Measurements from ENCODE around the gene IRF8.

Gene IRF8

DNA sequence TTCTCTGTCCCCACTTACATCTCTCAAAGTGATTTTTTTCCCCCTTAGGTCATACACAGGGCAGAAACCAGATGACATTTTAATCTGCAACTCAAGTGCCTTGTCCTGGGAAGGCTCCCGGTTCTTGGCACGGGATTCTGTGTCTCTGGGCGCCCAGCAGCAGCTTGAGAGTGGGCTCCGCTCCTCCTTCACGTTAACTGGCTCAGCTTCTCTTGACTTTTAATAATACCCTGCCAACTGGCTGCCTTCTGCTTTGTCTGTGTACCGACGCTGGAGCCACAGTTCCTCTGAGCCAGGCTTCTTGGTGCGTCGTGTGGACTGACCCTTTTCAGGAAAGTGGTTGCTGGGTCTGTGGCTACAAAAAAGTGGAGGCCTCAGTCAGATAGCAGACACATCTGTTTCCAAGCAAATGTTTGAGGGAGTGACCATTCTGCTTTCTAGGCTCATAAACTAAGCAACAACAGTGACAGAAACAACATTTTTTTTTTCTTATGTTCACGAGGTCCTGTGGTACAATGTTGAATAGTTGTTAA is 64.9 kb downstream of the IRF8 start:
- DNase-seq = no peak

GRCh38 chr16:85965125-85965524 is 66.2 kb downstream of the IRF8 start:
- DNase-seq = no peak

- DNase-seq = no peak
Measured at GRCh38 chr16:85967111-85967510, 68.1 kb downstream of the IRF8 start.

- no peak for DNase-seq
Measured at GRCh38 chr16:85968041-85968920, 69.3 kb downstream of the IRF8 start.

DNA sequence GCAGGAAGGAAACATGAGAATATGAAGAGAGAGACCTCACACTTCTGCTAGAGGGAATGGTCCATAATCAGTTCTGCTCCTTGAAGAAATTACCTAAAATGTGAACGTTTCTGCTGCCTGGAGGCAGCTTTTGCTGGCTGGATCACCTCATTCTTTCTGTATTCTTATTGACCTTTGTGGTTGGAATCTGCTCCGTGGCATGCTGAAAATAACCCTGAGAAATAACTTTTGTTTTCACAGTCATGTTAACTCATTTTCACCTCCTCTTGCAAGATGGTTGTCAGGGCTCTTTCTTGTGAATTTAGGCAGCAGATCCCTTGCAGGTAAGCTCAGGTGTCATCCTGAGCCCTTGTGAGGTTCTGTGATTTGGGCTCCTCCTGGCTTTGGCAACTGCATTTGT is 70.2 kb downstream of the IRF8 start:
- DNase-seq = no peak

DNA sequence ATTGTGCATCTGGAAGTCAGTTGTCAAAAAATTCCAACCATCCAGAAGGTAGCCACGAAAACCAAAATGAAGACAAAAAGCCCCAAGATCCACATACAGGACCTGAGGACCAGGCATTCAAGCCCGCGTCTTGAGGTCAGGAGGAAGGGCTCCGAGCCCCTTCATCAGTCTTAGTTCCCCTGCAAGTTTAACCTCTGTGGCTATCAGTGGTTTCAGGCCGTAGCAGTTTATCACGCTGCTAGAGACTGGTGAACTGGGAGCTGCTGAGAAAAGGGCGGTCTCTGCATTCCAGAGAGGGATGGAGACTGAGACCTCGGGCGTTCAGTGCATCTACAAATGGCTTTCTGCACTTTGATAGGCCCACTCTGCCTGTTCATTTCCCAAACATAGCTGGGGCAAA is 70.6 kb downstream of the IRF8 start:
- DNase-seq = no peak

DNA sequence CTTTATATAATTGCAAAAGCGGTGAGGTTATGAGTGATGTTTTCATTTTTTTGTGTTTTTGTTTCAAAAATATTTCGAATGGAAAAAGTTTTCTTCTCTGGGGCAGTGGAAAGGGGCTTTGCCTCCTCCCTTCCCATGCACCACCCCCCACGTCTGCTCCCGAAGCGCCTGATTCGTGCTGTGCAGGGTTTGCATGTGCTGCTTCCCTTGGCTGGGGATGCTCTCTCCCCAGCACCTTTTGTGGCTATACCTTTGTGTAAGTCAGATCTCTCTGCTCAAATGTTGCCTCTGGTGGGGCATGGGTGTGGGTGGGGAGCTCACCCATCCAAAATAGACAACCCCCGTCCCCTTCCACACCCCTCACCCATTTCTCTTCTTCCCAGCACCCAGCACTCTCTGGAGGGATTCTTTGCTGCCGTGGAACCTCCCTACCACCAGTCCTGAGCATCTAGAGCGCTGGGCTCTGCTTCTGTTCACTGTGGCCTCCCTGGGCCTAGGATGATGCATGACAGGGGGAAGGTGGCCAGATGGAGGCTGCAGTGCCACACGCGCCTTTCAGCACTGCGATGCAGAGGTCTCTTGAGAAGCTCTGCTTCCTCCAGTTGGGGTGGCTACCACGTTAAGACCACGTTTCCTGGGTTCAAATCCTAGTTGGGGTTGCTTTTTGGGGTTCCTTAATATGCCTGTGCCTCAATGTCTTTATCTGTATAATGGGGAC is 71.2 kb downstream of the IRF8 start:
- DNase-seq = no peak

- no peak for DNase-seq
Measured at GRCh38 chr16:85970738-85971137, 71.8 kb downstream of the IRF8 start.

Data from activated CD4-positive, alpha-beta T cell treated with anti-CD3 and anti-CD28 coated beads, Interleukin-2, amount 50 U/mL, for 4 hours (primary cell).